ENCODE data around the gene NPIPB4. TPM values are rescaled to one million over a fixed set of nuclear protein-coding genes. Genes with fewer than 3 reads are reported as not detected.

NPIPB4 gene
- total and polyA plus RNA-seq, 4 experiments from 2014 or later: 1.8 to 271 (median 116) TPM

Other genes with a start within 250 kb of the NPIPB4 start
- gene IGSF6, start 205.1 kb downstream of the NPIPB4 start, total RNA-seq: 1 to 10 TPM; 3.9 to 5.1 TPM
- gene IGSF6, start 205.1 kb downstream of the NPIPB4 start, polyA plus RNA-seq: under 1 TPM; 0.13 to 0.31 TPM
- gene OTOA, start 193.8 kb downstream of the NPIPB4 start, total RNA-seq: under 1 TPM; 0.11 to 0.17 TPM
- gene OTOA, start 193.8 kb downstream of the NPIPB4 start, polyA plus RNA-seq: not detected
- gene UQCRC2, start 95.6 kb upstream of the NPIPB4 start, total RNA-seq: 100 to 1,000 TPM; 170 to 177 TPM
- 100 to 1,000 TPM; 156 to 258 TPM for gene UQCRC2, start 95.6 kb upstream of the NPIPB4 start, polyA plus RNA-seq
- not detected for gene PDZD9, start 143.4 kb upstream of the NPIPB4 start, total RNA-seq
- under 1 TPM; 0.30 to 0.37 TPM for gene PDZD9, start 143.4 kb upstream of the NPIPB4 start, polyA plus RNA-seq
- 10 to 100 TPM; 21.9 to 23.4 TPM for gene MOSMO, start 150.4 kb upstream of the NPIPB4 start, total RNA-seq
- gene MOSMO, start 150.4 kb upstream of the NPIPB4 start, polyA plus RNA-seq: 1 to 10 TPM; 3.2 to 6.3 TPM
- under 1 TPM; 0.33 to 0.41 TPM for gene VWA3A, start 234.8 kb upstream of the NPIPB4 start, total RNA-seq
- not detected for gene VWA3A, start 234.8 kb upstream of the NPIPB4 start, polyA plus RNA-seq